Renal cortical epithelial cell (primary cell): ENCODE results near the gene PNKP. TPM values are rescaled to one million over a fixed set of nuclear protein-coding genes. Genes with fewer than 3 reads are reported as not detected.

ENCODE experiments used
- DNase-seq: peaks from one replicate; pipeline ENCODE4 v3.0.0-alpha.2; 2011; ENCODE audit warnings: low read depth
- total RNA-seq: library from RNA; depleted of rRNA; stranded (reverse); fragments of >200 nt; gene quantifications from 2 replicates; pipeline ENCODE4 v1.2.3, GENCODE V29; 2014

Gene PNKP
- 30.5 and 36.3 TPM in 2 replicates for total RNA-seq

- peak; percentile 83 for DNase-seq
Observed at GRCh38 chr19:49866933-49867782, at the start of gene PNKP. Gene PNKP (minus strand): TSS chr19:49867576. CDS start chr19:49867204, 372 bp downstream.

- no peak for DNase-seq
Observed at GRCh38 chr19:49915271-49915670, 47.9 kb upstream of the PNKP start.

- no peak for DNase-seq
Observed at GRCh38 chr19:49913720-49914119, 46.3 kb upstream of the PNKP start.

GRCh38 chr19:49912965-49913685 lies 45.7 kb upstream of the PNKP start:
- DNase-seq: no peak

- DNase-seq: no peak
Observed at GRCh38 chr19:49911381-49912145, 44.2 kb upstream of the PNKP start.

GRCh38 chr19:49910179-49910578 lies 42.8 kb upstream of the PNKP start:
- DNase-seq: no peak

- no peak for DNase-seq
Observed at GRCh38 chr19:49908480-49909420, 41.4 kb upstream of the PNKP start.

- no peak for DNase-seq
Observed at GRCh38 chr19:49907745-49908446, 40.5 kb upstream of the PNKP start.

GRCh38 chr19:49906879-49907564 lies 39.6 kb upstream of the PNKP start:
- DNase-seq: no peak

- no peak for DNase-seq
Observed at GRCh38 chr19:49904136-49904535, 36.8 kb upstream of the PNKP start.

GRCh38 chr19:49896863-49897621 lies 29.7 kb upstream of the PNKP start, which contains the start of gene IL4I1:
Gene IL4I1 (minus strand): TSS chr19:49896887. CDS start chr19:49896160, 727 bp downstream.
- peak; percentile 90 for DNase-seq

- DNase-seq: no peak
Observed at GRCh38 chr19:49895566-49896297, 28.4 kb upstream of the PNKP start.

GRCh38 chr19:49894879-49895565 lies 27.6 kb upstream of the PNKP start:
- DNase-seq: no peak

- no peak for DNase-seq
Observed at GRCh38 chr19:49894011-49894664, 26.8 kb upstream of the PNKP start.

- DNase-seq: no peak
Observed at GRCh38 chr19:49892716-49893115, 25.3 kb upstream of the PNKP start.

- DNase-seq: no peak
Observed at GRCh38 chr19:49891393-49891792, 24.0 kb upstream of the PNKP start.
